SU-DHL-6 (cell line): ENCODE measurements around the gene NINJ2.

Source experiments
- H2AFZ ChIP-seq: fragments of 200-600 bp; sonication (generic); 2 replicates; pipeline ENCODE4 v1.6.1; 2014; ENCODE audit warnings: low read depth, mild to moderate bottlenecking, moderate library complexity, mixed read lengths, antibody characterized with exemption, low read length; ENCODE audit not compliant: severe bottlenecking
- H3F3A ChIP-seq: fragments of 200-600 bp; shearing (Covaris generic); 2 replicates; pipeline ENCODE4 v1.6.0; 2016; ENCODE audit warnings: antibody characterized with exemption, mild to moderate bottlenecking; ENCODE audit not compliant: insufficient read depth
- H3K27ac ChIP-seq: fragments of 200-600 bp; sonication (generic); 2 replicates; pipeline ENCODE4 v1.5.1; 2016; ENCODE audit warnings: low read depth, mild to moderate bottlenecking, low read length, moderate library complexity, mixed read lengths
- H3K27me3 ChIP-seq: fragments of 200-600 bp; sonication (generic), shearing (Covaris generic); 2 replicates; pipeline ENCODE4 v1.6.0; 2014; ENCODE audit warnings: mild to moderate bottlenecking, low read length
- H3K36me3 ChIP-seq: fragments of 200-600 bp; sonication (generic); 2 replicates; pipeline ENCODE4 v1.6.1; 2014; ENCODE audit warnings: mild to moderate bottlenecking, low read length, mixed read lengths
- H3K4me2 ChIP-seq: fragments of 300-600, 200-600 bp; shearing (Covaris generic), sonication (generic); 2 replicates; pipeline ENCODE4 v1.6.0; 2014; ENCODE audit warnings: low read length, low read depth, mild to moderate bottlenecking; ENCODE audit not compliant: poor library complexity, severe bottlenecking
- H3K4me3 ChIP-seq: fragments of 200-600 bp; sonication (generic); 2 replicates; pipeline ENCODE4 v1.5.1; 2014; ENCODE audit warnings: antibody characterized with exemption, low read length, mild to moderate bottlenecking, mixed read lengths; ENCODE audit not compliant: insufficient read depth, poor library complexity, severe bottlenecking
- H3K79me2 ChIP-seq: fragments of 200-600 bp; sonication (generic); 2 replicates; pipeline ENCODE4 v1.6.1; 2014; ENCODE audit warnings: mild to moderate bottlenecking, low read length, moderate library complexity; ENCODE audit not compliant: insufficient read depth
- H3K9ac ChIP-seq: fragments of 200-600 bp; sonication (generic); 2 replicates; pipeline ENCODE4 v1.7.0; 2014; ENCODE audit warnings: mild to moderate bottlenecking, low read length
- H3K9me2 ChIP-seq: fragments of 200-600 bp; sonication (generic); replicated peaks from 2 replicates; pipeline ENCODE4 v1.6.1; 2014; ENCODE audit warnings: low read length; ENCODE audit not compliant: insufficient read depth
- H3K9me3 ChIP-seq: fragments of 200-600 bp; sonication (generic); 2 replicates; pipeline ENCODE4 v1.6.1; 2014; ENCODE audit warnings: low read length, mixed read lengths; ENCODE audit not compliant: insufficient read depth
- H4K20me1 ChIP-seq: fragments of 200-600 bp; sonication (generic); 2 replicates; pipeline ENCODE4 v1.6.1; 2014; ENCODE audit warnings: low read depth, mild to moderate bottlenecking, antibody characterized with exemption, low read length, moderate library complexity, mixed read lengths
- EZH2phosphoT487 ChIP-seq: fragments of 200-600 bp; sonication (generic), shearing (Covaris generic); conservative IDR thresholded peaks from 2 replicates; pipeline ENCODE4 v1.6.1; 2018; ENCODE audit warnings: mild to moderate bottlenecking, antibody characterized with exemption, low read length, moderate library complexity, mixed read lengths
- TF ChIP-seq, protein P1 (sequence below): fragments of 200-600 bp; sonication (generic); IDR thresholded peaks from one replicate; pipeline ENCODE4 v1.5.1; 2017; ENCODE audit warnings: antibody characterized with exemption, mild to moderate bottlenecking, low read length, moderate library complexity; ENCODE audit not compliant: insufficient read depth, poor library complexity, severe bottlenecking

Gene NINJ2

GRCh38 chr12:666066-666465 lies 2.8 kb upstream of the NINJ2 start:
- no peaks in the 10 kb centered on the region for H3K36me3 ChIP-seq
- no peak overlapping the region for H2AFZ ChIP-seq
- H4K20me1 ChIP-seq, result no peaks in the 10 kb centered on the region
- H3K27ac ChIP-seq, result no peak overlapping the region
- H3K9me3 ChIP-seq, result no peaks in the 10 kb centered on the region
- no peak overlapping the region for H3K9ac ChIP-seq
- H3K79me2 ChIP-seq, result no peaks in the 10 kb centered on the region
- no peaks in the 10 kb centered on the region for H3F3A ChIP-seq
- no peak overlapping the region for H3K4me2 ChIP-seq
- H3K9me2 ChIP-seq, result no peaks in the 10 kb centered on the region
- TF ChIP-seq, protein P1, sequence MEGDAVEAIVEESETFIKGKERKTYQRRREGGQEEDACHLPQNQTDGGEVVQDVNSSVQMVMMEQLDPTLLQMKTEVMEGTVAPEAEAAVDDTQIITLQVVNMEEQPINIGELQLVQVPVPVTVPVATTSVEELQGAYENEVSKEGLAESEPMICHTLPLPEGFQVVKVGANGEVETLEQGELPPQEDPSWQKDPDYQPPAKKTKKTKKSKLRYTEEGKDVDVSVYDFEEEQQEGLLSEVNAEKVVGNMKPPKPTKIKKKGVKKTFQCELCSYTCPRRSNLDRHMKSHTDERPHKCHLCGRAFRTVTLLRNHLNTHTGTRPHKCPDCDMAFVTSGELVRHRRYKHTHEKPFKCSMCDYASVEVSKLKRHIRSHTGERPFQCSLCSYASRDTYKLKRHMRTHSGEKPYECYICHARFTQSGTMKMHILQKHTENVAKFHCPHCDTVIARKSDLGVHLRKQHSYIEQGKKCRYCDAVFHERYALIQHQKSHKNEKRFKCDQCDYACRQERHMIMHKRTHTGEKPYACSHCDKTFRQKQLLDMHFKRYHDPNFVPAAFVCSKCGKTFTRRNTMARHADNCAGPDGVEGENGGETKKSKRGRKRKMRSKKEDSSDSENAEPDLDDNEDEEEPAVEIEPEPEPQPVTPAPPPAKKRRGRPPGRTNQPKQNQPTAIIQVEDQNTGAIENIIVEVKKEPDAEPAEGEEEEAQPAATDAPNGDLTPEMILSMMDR, result no peak
- no peak overlapping the region for H3K4me3 ChIP-seq
- H3K27me3 ChIP-seq, result 0 out of 2 replicates have a peak, but pooled peaks cover 3% of the 10 kb centered on the region

GRCh38 chr12:664779-665092 lies 1.5 kb upstream of the NINJ2 start:
- Histone ChIP-seq H3K36me3 (no peaks in the 10 kb centered on the region), H3F3A (no peaks in the 10 kb centered on the region), H4K20me1 (no peaks in the 10 kb centered on the region), H3K9me2 (no peaks in the 10 kb centered on the region), H3K27me3 (0 out of 2 replicates have a peak, but pooled peaks cover 3% of the 10 kb centered on the region), H3K4me2 (no peak overlapping the region), H3K9ac (no peak overlapping the region), H3K79me2 (no peaks in the 10 kb centered on the region), H3K27ac (no peak overlapping the region), H3K4me3 (no peak overlapping the region), H2AFZ (no peak overlapping the region), H3K9me3 (no peaks in the 10 kb centered on the region)
- no peak for TF ChIP-seq EZH2phosphoT487

DNA sequence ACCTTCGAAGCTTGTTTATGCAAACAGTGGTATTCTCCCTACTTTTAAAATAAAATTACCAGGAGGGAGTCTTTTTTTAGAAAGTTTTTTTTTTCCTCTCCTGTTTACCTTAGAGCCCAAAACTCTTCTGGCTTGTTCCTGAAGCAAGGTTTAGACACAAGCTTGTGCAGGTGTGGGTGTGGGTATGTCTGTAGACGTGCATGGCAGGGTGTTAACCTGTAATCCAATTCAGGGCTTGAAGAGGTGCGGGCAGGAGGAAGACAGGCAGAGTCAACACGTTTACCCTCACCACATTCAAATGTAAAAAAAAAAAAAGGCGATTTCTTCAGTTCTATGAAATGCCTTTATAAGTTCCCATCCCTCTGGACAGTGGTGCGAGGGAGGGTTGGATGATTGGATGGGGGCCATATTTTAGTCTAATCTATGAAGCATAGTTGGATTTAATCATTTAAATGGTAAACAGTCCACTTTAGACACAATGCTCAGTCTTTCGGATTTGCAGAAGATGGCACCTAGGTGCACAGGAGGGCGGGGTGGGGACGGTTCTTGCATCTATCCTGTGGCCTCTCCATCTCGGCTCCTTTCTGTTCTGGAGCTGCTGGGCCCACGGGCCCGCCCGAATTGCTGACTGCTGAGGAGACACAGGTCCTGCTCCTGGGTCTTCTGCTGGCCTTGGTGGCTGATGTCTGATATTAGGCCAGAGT lies 982 bp upstream of the NINJ2 start:
- Histone ChIP-seq H3K4me3 (no peak overlapping the region), H3F3A (no peaks in the 10 kb centered on the region), H3K79me2 (no peaks in the 10 kb centered on the region), H3K9ac (no peak overlapping the region), H3K9me2 (no peaks in the 10 kb centered on the region), H3K27me3 (0 out of 2 replicates have a peak, but pooled peaks cover 3% of the 10 kb centered on the region), H4K20me1 (no peaks in the 10 kb centered on the region), H3K36me3 (no peaks in the 10 kb centered on the region), H3K9me3 (no peaks in the 10 kb centered on the region), H2AFZ (no peak overlapping the region), H3K27ac (no peak overlapping the region), H3K4me2 (no peak overlapping the region)
- TF ChIP-seq, protein P1, result no peak
- TF ChIP-seq EZH2phosphoT487, result no peak

GRCh38 chr12:662566-663292 lies 516 bp downstream of the NINJ2 start:
- H3K9me2 ChIP-seq, result no peaks in the 10 kb centered on the region
- no peak for TF ChIP-seq EZH2phosphoT487
- H3K9me3 ChIP-seq, result no peaks in the 10 kb centered on the region
- 0 out of 2 replicates have a peak, but pooled peaks cover 3% of the 10 kb centered on the region for H3K27me3 ChIP-seq
- H3K4me2 ChIP-seq, result no peak overlapping the region
- no peak overlapping the region for H3K4me3 ChIP-seq
- no peaks in the 10 kb centered on the region for H4K20me1 ChIP-seq
- no peaks in the 10 kb centered on the region for H3F3A ChIP-seq
- H3K36me3 ChIP-seq, result no peaks in the 10 kb centered on the region
- H2AFZ ChIP-seq, result peak overlapping the region; percentile 56
- H3K79me2 ChIP-seq, result no peaks in the 10 kb centered on the region
- H3K27ac ChIP-seq, result no peak overlapping the region
- no peak overlapping the region for H3K9ac ChIP-seq
